22Rv1 (cell line): ENCODE data around the gene DCAF11.

Experiments
- H3K27ac ChIP-seq: fragments of 450-650 bp; 2 replicates; pipeline ENCODE4 v1.5.1; 2017
- CTCF ChIP-seq: fragments of 450-650 bp; IDR thresholded peaks from 2 replicates; pipeline ENCODE4 v1.5.1; 2017; ENCODE audit warnings: mild to moderate bottlenecking
- ZFX ChIP-seq: fragments of 450-650 bp; IDR thresholded peaks from 2 replicates; pipeline ENCODE4 v1.6.1; 2017; ENCODE audit warnings: antibody characterized with exemption, borderline replicate concordance

Gene DCAF11

GRCh38 chr14:24133735-24134134 is 19.2 kb downstream of the DCAF11 start:
- TF ChIP-seq CTCF, result no peak
- TF ChIP-seq ZFX, result no peak
- H3K27ac ChIP-seq, result no peak overlapping the region

- TF ChIP-seq ZFX (no peak), CTCF (no peak)
- H3K27ac ChIP-seq, result peak overlapping the region; percentile 94
Observed at GRCh38 chr14:24135584-24135833, 20.9 kb downstream of the DCAF11 start.

GRCh38 chr14:24135834-24136683 is 21.5 kb downstream of the DCAF11 start, which contains the start of gene PSME1:
Gene PSME1, plus strand, starts transcription at chr14:24136194. Its CDS starts 69 bp downstream, at chr14:24136263.
- TF ChIP-seq ZFX (no peak), CTCF (no peak)
- H3K27ac ChIP-seq, result peak within 1 kb of the TSS; percentile 94

- H3K27ac ChIP-seq, result peak overlapping the region; percentile 94
- TF ChIP-seq ZFX (no peak), CTCF (no peak)
Observed at GRCh38 chr14:24136684-24137528, 22.3 kb downstream of the DCAF11 start.

GRCh38 chr14:24137529-24138395 is 23.2 kb downstream of the DCAF11 start:
- peak overlapping the region; percentile 94 for H3K27ac ChIP-seq
- TF ChIP-seq CTCF (no peak), ZFX (no peak)

GRCh38 chr14:24138396-24139271 is 24.1 kb downstream of the DCAF11 start:
- H3K27ac ChIP-seq, result peak overlapping the region; percentile 94
- TF ChIP-seq CTCF, result no peak
- no peak for TF ChIP-seq ZFX
